K562 (cell line): ENCODE measurements around the gene CSNK1A1L. TPM values are rescaled to one million over a fixed set of nuclear protein-coding genes. Genes with fewer than 3 reads are reported as not detected.

Experiments used
- BACH1 ChIP-seq: fragments of 200-800 bp; sonication (Bioruptor generic); IDR thresholded peaks from 2 replicates; pipeline ENCODE4 v1.6.1; 2016; ENCODE audit warnings: missing genetic modification characterization, missing compliant biosample characterization
- C11orf30 ChIP-seq: fragments of 450-650 bp; IDR thresholded peaks from 2 replicates; pipeline ENCODE4 v1.6.1; 2016; ENCODE audit warnings: low read depth, mild to moderate bottlenecking
- CHD7 ChIP-seq: fragments of 200-600 bp; sonication (generic); IDR thresholded peaks from one replicate; pipeline ENCODE4 v1.6.1; 2012; ENCODE audit warnings: mild to moderate bottlenecking, low read depth, low read length, inconsistent platforms
- ELK3 ChIP-seq: fragments of 450-650 bp; formaldehyde crosslinking; IDR thresholded peaks from 2 replicates; pipeline ENCODE4 v1.4.0; 2020; ENCODE audit warnings: mild to moderate bottlenecking
- HEY1 ChIP-seq: fragments of 250-450 bp; sonication (Bioruptor Pico); IDR thresholded peaks from 2 replicates; pipeline ENCODE4 v1.5.0; 2020; ENCODE audit warnings: mild to moderate bottlenecking, moderate library complexity, borderline replicate concordance
- ZNF639 ChIP-seq, 2 experiments: fragments of 200-800 bp in 1 of 2; sonication (Bioruptor generic) in 1 of 2; sonication (generic) in 1 of 2; formaldehyde crosslinking in 1 of 2; IDR thresholded peaks in 1 of 2; conservative IDR thresholded peaks in 1 of 2; 2 replicates each; pipeline versions ENCODE4 v1.5.0 to v1.6.1; 2016 to 2020; ENCODE audit warnings: missing compliant biosample characterization in 1 of 2, missing genetic modification characterization in 1 of 2, missing genetic modification reagents in 1 of 2
- ZNF780A ChIP-seq: fragments of 250-450 bp; sonication (Bioruptor Pico); IDR thresholded peaks from 2 replicates; pipeline ENCODE4 v1.5.0; 2021; ENCODE audit warnings: mild to moderate bottlenecking
- polyA plus RNA-seq, 8 experiments: library from polyadenylated mRNA; depleted of rRNA in 4 of 8; stranded (reverse) in 5 of 8; unstranded in 3 of 8; fragments of >200 nt; fragmentation: Nextera tagmentation in 2 of 8; fragmentation: Illumina TruSeq in 1 of 8; extraction: Ambion mirVana in 2 of 8; extraction: Trizol in 1 of 8; gene quantifications; 2 replicates each; pipeline versions ENCODE4 v1.2.1 to v1.2.3, GENCODE V29; 2011 to 2014; ENCODE audit warnings: inconsistent platforms in 1 of 8, missing spikeins in 1 of 8
- total RNA-seq, 7 experiments: library from RNA; depleted of rRNA in 6 of 7; stranded (reverse); fragments of >200 nt in 6 of 7; fragmentation: Illumina TruSeq in 2 of 7; extraction: Trizol in 2 of 7; gene quantifications; 2 replicates each; pipeline versions ENCODE4 v1.2.1 to v1.2.3, GENCODE V29; 2011 to 2021; ENCODE audit warnings: low replicate concordance in 1 of 7

The CSNK1A1L gene
- total and polyA plus RNA-seq, 9 of the 15 experiments (the other 6 are each of a cell fraction or from before 2014, with no cell fraction given), result not detected

GRCh38 chr13:37087486-37087885 lies 18.0 kb downstream of the CSNK1A1L start (continued):
- no peak for TF ChIP-seq CHD7
- no peak for TF ChIP-seq ZNF639 (CRISPR knock-in tag; conservative IDR thresholded peaks at IDR 0.05 in 1 of 2, IDR thresholded peaks at IDR 0.05 in 1 of 2)
- TF ChIP-seq ELK3 (CRISPR knock-in tag), result no peak
- no peak for TF ChIP-seq HEY1 (CRISPR knock-in tag)
- no peak for TF ChIP-seq C11orf30
- TF ChIP-seq ZNF780A, result no peak
- TF ChIP-seq BACH1 (tag), result no peak
